GM18867 (cell line): ENCODE results near the gene HSPB6.
A peak's percentile ranks its signal among the peaks of the same experiment; 100 is the strongest.
"Not testable (repeated sequence)": the region's sequence is repeated elsewhere in the genome, so short reads cannot be mapped to it uniquely, and the experiment has no call there.

Source experiments
- ATAC-seq: cut with Tn5 transposase; IDR thresholded peaks from one replicate; pipeline ENCODE4 v1.9.1; 2021; ENCODE audit warnings: mild to moderate bottlenecking, moderate library complexity; ENCODE audit not compliant: unreplicated experiment

HSPB6 gene

DNA sequence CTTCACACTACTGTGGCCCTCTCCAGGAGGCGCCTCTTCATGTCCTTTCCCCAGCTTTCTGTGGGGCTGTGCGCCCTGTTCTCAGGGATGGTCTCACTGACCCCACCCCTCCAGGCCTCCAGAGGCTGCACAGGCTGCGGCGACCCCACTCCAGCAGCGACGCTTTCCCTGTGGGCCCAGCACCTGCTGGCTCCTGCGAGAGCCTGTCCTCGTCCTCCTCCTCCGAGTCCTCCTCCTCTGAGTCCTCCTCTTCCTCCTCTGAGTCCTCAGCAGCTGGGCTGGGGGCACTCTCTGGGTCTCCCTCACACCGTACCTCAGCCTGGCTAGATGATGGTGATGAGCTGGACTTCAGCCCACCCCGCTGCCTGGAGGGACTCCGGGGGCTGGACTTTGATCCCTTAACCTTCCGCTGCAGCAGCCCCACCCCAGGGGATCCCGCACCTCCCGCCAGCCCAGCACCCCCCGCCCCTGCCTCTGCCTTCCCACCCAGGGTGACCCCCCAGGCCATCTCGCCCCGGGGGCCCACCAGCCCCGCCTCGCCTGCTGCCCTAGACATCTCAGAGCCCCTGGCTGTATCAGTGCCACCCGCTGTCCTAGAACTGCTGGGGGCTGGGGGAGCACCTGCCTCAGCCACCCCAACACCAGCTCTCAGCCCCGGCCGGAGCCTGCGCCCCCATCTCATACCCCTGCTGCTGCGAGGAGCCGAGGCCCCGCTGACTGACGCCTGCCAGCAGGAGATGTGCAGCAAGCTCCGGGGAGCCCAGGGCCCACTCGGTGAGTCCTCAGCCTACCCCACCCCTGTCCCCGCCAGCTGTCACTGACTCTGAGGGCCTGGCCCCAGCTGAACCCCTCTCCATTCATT, 29.7 kb upstream of the HSPB6 start:
- no peak for ATAC-seq

DNA sequence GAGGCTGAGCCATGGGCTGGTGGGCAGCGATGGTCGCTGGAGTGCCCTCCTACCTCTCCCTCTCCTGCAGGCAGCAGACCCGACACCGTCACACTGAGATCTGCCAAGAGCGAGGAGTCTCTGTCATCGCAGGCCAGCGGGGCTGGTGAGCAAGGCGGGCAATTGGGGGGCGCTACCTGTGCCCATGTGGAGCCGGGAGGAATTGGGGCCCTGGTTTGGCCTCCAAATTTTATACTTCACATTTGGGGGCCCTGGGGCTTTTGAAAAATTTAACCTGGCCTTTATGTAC, 28.5 kb upstream of the HSPB6 start:
- no peak for ATAC-seq

- ATAC-seq = no peak
Measured at GRCh38 chr19:35784503-35785338, 27.9 kb upstream of the HSPB6 start.

DNA sequence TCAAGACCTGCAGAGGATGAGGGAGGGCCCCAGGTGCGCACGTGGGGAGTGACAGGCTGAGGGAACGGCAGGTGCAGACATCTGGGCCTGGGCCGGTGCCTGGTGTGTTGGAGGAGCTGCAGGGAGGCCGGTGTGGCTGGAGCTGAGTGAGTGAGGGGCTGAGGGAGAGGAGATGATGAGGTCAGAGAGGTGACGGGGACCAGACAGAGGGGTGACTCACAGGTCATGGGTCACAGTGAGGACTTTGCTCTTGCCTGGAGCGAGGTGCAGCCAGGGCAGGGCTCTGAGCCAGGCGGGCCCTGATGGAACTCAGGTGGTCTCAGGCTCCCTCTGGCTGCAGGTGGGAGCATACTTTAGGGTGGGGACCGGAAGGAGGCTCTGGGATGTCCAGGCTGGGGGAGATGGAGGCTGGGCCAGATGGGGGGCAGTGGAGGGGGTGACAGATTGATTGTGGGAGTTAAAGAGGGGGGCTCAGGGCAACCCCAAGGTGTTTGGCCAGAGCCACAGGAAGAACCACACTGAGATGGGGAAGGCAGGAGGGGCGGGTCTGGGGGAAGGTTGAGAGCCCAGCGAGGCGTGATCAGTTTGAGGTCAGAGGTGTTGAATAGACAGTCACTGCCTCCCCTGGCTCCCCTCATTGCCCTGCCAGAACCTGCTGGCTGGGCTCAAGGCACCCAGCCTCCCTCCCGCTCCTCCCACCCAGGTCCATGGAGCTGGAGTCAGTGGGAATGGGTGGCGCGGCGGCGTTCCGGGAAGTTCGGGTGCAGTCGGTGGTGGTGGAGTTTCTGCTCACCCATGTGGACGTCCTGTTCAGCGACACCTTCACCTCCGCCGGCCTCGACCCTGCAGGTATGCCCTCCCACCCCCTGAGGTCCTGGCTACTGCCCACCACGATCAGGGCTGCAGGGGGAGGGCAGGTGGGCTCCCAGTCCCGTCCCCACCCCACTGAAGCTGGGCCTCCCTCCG, 26.9 kb upstream of the HSPB6 start:
- no peak for ATAC-seq

- no peak for ATAC-seq
Measured at GRCh38 chr19:35782589-35782988, 25.8 kb upstream of the HSPB6 start.

DNA sequence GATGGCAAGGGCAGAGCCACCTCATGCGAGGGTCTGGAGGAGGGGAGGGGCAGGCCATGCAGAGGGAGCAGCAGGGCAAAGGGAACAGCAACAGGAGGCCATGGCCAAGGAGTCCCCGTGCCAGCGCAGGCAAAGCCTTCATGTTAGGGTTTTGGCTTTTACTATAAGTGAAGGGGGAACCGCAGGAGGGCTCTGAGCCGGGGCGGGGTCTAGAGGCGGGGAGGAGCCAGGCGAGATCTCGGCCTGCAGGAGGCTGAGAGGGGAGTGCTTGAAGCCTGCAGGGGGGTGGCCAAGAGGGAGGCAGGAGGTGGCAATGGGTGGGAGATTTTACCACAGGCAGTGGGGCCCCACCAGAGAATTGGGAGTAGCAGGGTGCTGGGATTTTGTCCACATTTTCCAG, 24.8 kb upstream of the HSPB6 start:
- no peak for ATAC-seq

DNA sequence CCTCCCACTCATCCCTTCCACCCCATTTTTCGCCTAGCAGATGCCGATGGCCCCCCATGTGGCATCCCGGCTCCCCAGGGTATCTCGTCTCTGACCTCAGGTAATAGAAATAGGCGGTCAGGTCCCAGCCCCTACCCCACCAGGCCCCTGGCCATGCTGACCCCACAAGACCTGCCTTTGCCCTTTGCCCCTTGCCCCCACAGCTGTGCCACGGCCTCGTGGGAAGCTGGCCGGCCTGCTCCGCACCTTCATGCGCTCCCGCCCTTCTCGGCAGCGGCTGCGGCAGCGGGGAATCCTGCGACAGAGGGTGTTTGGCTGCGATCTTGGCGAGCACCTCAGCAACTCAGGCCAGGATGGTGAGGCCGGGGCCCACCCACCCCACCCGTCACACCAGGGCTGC, 23.9 kb upstream of the HSPB6 start:
- ATAC-seq = no peak

- no peak for ATAC-seq
Measured at GRCh38 chr19:35780058-35780457, 23.2 kb upstream of the HSPB6 start.

DNA sequence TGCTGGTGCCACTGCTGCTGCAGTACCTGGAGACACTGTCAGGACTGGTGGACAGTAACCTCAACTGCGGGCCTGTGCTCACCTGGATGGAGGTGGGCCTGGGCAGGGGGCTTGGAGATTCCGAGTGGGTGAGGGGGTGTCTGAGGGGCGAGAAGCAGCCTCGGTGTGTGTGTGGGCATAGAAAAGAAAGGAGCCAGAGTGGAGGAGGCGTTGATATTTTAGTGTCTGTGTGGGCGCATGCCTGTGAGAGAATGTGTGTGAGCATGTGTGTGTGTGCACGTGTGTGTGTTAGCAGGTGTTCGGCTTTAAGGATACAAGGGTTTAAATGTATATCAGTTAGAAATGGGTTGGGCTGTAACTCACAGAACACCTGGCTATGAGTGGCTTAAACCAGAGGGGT, 22.2 kb upstream of the HSPB6 start:
- no peak for ATAC-seq

DNA sequence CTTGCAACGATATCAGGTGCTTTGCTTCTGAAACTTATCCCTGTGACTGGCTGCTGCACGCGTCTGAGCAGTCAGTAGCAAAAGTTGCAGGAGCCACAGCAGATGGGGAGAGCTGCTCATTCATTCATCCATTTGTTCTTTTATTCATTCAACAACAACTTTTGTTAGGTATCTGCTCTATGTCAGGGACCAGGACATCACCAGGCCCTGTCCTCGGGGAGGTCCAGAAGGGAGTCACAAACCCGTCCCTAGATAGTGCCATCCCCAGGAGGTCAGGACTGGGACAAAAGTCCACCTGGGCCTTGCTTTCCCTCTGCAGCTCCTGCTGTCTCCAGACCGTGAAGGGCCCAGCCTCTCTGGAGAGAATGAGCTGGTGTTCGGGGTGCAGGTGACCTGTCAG, 21.1 kb upstream of the HSPB6 start:
- ATAC-seq = no peak

DNA sequence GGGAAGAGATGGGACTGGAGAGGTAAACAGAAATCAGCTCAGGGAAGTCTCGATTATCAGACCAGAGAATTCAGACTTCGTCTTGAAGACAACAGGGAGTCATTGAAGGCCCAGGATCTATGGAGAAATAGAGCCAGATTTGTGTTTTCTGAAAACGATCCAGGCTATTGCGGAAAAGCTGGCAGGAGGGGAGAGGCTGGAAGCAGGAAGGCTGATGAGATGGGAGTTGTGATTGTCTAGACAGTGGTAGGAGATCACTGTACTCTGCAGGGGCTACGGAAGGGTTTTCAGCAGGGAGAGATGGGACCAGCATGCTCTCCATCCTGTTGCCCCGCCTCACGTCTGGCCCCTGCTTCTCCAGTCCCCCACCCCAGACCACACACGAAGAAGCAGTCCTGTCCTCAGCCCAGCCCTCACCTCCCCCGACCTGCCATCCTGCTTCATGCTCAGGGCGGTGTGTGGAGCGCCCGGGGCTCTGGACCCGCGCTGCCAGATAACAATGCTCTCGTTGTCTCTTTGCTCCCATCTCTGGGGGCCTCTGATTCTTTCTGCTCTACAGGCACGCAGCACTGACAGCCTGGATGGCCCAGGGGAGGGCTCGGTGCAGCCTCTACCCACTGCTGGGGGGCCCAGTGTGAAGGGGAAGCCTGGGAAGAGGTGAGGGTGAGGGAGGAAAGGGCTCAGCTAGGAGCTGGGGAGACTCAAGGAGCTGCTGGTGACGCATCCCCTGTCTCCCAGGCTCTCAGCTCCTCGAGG, 20.4 kb upstream of the HSPB6 start:
- no peak for ATAC-seq

DNA sequence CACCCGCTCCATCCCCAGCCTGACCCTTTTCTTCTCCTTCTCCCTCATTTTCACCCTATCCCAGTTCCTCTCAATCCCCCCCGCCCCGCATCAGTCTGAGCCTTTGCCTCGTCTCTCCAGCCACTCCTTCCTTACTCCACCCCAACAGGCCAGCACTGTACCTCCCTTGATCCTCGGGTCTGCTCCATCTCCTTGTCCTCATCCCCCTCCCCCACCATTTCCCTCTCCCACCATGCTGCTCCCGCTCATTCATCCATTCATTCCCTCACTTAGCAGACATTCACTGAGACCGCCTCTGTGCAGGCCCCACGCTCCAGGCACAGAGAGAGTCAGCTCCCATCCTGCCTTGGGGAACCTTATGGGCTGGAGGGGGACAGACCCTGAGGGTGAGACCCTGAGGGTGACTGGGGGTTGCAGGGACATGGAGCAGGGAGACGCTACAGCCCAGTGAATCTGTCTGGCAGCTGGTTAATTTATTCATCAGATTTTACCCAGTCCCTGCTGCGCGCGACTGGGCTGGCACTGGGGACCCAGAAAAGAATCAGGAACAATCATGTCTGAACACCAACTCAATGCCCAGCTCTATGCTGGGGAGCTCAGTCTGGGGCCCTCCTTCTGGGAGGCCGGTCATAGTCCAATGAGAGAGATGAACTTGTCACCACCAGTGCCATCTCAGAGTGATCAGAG, 19.4 kb upstream of the HSPB6 start:
- ATAC-seq = no peak

DNA sequence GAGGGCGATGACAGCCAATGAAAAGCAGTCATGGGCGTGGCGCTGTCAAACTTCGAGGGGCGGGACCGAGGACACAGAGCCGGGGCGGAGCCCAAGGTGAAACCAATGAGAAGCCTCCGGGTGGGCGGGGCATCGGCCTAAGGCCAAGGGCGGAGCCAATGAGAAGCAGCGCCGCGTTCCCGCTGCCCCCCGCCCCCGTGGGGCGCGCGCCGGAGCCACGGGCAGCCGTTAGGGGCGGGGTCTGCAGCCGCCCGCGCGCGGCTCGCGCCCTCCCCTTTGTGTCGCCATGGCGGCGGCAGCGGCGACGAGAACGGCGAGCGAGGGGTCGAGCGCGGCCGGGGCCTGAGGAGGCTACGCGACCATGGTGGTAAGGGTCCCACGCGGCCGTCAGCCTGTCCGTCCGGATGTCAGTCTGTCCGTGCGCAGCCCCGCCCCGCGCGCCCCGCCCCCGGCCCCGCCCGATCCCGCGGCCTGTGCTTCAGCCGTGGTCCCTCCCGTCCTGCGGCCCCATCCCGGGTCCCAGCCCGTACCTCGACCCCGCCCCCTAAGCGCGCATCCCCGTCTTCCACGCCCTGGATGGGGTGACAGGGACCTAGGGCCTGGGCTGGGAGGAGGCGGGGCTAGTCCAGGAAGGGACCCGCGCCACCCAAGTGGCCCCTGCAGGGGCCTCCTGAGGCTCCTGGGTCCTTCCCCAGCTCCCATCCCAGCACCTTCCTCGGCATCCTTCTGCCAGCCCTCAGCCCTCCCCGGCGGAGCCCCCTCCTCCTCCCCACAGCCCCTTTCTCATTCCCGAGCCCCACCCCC, 18.7 kb upstream of the HSPB6 start, which contains the start of gene ARHGAP33:
Gene ARHGAP33, plus strand, starts transcription at position 267 of the 804 bp plus-strand sequence. Its CDS starts 95 bp downstream, at position 362.
- ATAC-seq = peak; percentile 88

GRCh38 chr19:35775046-35775297, 18.1 kb upstream of the HSPB6 start:
- ATAC-seq = no peak

- ATAC-seq = no peak
Measured at GRCh38 chr19:35774274-35775045, 17.6 kb upstream of the HSPB6 start.

GRCh38 chr19:35773020-35773806, 16.4 kb upstream of the HSPB6 start:
- ATAC-seq = no peak

DNA sequence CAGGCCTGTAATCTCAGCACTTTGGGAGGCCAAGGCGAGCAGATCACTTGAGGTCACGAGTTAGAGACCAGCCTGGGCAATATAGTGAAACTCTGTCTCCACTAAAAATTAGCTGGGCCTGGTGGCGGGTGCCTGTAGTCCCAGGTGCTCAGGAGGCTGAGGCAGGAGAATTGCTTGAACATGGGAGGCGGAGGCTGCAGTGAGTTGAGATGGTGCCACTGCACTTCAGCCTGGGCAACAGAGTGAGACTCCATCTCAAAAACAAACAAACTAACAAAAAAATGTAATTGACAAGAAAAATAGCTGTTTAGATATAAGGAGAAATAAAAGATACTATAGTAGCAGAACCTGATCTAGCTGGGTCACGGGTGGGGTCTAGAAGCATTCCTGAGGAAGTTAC, 15.5 kb upstream of the HSPB6 start:
- ATAC-seq = not testable (repeated sequence)

DNA sequence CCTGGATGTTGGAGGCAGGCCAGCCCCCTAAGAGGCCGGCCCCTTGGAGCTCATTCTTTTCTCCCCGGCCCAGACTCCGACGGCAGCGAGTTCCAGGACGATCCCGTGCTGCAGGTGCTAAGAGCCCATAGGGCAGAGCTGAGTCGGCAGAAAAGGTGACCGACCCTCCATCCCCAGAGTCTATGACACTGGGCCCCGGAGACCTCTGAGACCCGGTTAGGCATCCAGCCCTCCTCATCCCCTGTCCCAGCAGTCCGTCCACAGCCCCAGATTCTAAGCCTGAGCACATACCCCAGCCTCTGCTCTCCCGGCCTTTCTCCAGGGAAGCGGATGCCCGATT, 11.2 kb upstream of the HSPB6 start:
- ATAC-seq = no peak
